ENCODE results near the gene MYPOP. TPM values are rescaled to one million over a fixed set of nuclear protein-coding genes. Genes with fewer than 3 reads are reported as not detected.

MYPOP gene
- total RNA-seq, 1 donor from 2014 or later = 10.3 TPM

DNA sequence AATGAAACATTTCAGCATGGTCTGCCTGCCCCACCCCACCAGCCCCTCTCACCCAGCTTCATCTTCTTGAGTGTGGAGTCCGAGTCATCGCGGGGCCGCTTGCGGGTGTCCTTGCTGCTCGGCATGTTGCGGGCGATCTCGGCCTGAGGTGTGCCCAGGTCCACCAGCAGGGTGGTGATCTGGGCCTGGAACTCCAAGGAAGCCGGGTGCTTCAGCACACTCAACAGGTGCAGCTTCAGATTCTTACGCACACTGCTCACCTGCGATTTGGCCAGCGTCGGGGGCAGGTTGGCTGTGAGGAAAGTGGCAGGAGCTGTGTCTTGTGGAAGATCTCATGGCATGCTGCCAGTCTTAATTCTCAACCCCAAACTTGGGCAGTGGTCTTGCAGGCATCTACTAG is 60.2 kb downstream of the MYPOP start:
- intact Hi-C loops (cut with DNase I) = no loop called here
- DNase-seq (ENCODE audit: low spot score) = no peak

Other genes starting within 250 kb of the MYPOP start
- 6.9 TPM for gene GIPR, start 234.4 kb downstream of the MYPOP start, total RNA-seq
- 210 TPM for gene SNRPD2, start 210.7 kb downstream of the MYPOP start, total RNA-seq
- 2.6 TPM for gene QPCTL, start 209.9 kb downstream of the MYPOP start, total RNA-seq
- 8.2 TPM for gene FBXO46, start 171.7 kb downstream of the MYPOP start, total RNA-seq
- gene MEIOSIN, start 169.2 kb downstream of the MYPOP start, total RNA-seq = not detected
- 20.7 TPM for gene SIX5, start 133.4 kb downstream of the MYPOP start, total RNA-seq
- 441 TPM for gene DMPK, start 120.1 kb downstream of the MYPOP start, total RNA-seq
- gene DMWD, start 109.8 kb downstream of the MYPOP start, total RNA-seq = 120 TPM
- gene RSPH6A, start 87.3 kb downstream of the MYPOP start, total RNA-seq = 0.16 TPM
- 33.6 TPM for gene SYMPK, start 39.5 kb downstream of the MYPOP start, total RNA-seq
- not detected for gene FOXA3, start 38.3 kb downstream of the MYPOP start, total RNA-seq
- gene IRF2BP1, start 16.5 kb downstream of the MYPOP start, total RNA-seq = 17.4 TPM
- not detected for gene NANOS2, start 12.2 kb upstream of the MYPOP start, total RNA-seq
- gene NOVA2, start 71.3 kb upstream of the MYPOP start, total RNA-seq = 5.9 TPM
- gene CCDC61, start 92.9 kb upstream of the MYPOP start, total RNA-seq = 10.4 TPM
- 0.59 TPM for gene PGLYRP1, start 120.4 kb upstream of the MYPOP start, total RNA-seq
- not detected for gene IGFL4, start 138.4 kb upstream of the MYPOP start, total RNA-seq
- not detected for gene IGFL3, start 222.1 kb upstream of the MYPOP start, total RNA-seq
- not detected for gene IGFL2, start 245.6 kb upstream of the MYPOP start, total RNA-seq

Data from cardiac septum (tissue), 1 donor.